A549 treated with GW870086 at 1 μM for 4 hours (cell line): ENCODE measurements around the gene NOTO. TPM values are rescaled to one million over a fixed set of nuclear protein-coding genes. Genes with fewer than 3 reads are reported as not detected.

ENCODE experiments used
- total RNA-seq: library from RNA; stranded (reverse); fragments of 200-300 nt; extraction: Qiagen RNA extraction; gene quantifications from 5 replicates; pipeline ENCODE4 v1.2.3, GENCODE V29; 2022; ENCODE audit warnings: low read depth

Gene NOTO, protein sequence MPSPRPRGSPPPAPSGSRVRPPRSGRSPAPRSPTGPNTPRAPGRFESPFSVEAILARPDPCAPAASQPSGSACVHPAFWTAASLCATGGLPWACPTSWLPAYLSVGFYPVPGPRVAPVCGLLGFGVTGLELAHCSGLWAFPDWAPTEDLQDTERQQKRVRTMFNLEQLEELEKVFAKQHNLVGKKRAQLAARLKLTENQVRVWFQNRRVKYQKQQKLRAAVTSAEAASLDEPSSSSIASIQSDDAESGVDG
- total RNA-seq: not detected in 5 replicates

DNA sequence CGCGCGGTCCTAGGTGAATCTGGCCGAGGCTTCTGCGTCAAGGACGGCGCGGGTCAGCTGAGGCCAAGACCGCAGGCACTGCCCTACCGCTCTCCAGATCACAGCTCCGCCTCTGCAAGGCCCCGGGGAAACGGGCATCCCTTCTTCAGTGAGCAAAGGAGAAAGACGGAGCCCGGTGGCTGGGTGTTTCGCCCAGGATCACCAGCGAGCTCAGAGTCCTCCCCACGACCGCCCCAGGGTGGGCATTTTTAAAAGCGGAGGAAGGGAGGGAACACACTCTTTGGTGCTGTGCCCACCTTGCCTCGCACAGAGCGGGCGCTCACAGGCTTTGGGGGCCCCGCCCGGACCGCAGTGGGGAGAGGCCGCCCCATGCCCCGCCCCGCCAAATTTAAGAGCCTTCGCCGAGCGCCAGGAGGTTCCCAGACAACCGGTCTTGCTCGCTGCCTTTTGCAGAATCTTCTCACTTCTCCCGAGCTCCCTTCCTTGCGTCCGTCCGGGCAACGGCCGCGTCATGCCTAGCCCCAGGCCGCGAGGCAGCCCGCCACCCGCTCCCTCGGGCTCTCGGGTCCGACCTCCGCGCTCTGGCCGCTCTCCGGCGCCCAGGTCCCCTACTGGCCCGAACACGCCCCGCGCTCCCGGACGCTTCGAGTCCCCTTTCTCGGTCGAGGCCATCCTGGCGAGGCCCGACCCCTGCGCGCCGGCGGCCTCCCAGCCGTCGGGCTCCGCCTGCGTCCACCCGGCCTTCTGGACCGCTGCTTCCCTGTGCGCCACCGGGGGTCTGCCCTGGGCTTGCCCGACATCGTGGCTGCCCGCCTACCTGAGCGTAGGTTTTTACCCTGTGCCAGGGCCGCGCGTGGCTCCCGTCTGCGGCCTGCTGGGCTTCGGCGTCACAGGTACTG is at the start of gene NOTO:
TSS of gene NOTO (plus strand) at position 419 of the 899 bp plus-strand sequence. CDS start at position 512, 93 bp downstream.

DNA sequence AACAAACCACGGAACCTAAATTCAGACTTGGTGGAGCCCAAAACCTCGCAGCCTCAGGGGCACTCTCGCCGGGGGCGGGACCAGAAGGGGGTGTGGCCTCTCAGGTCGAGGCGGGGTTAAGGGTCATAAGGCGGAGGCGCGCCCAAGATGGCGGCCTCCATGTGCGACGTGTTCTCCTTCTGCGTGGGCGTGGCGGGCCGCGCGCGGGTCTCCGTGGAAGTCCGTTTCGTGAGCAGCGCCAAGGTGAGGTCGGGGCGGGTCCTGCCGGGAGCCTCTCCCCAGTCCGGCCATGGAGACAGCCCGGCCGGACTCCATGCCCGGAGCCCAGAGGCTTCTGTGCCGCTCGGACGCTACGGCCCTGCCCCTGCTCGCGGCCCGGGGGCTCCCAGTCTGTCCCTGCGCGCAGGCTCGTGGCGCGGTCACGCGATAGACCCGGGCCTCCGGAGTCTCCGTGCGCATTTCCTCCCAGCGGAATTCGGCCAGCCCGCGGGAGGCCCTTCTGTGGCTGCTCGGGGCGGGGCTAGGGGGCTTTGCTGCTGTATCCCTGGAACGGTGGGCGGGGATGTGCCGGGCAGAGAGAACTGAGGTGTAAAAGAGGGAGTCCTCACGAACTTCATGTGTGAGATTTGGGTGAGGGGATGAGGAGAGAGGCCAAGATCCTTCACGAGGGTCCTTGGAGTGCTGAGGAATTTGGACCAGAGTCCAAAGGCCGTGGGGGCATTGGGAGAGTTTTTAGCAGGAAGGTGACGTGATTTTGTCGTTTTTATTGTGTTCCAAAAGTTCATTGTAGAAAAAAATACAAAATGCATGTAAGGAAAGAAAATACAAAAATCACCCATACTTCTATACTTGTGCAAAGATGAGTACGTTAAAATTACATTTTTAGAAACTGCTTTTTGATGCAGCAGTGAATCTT is 12.0 kb downstream of the NOTO start, which contains the start of gene SMYD5:
TSS of gene SMYD5 (plus strand) at position 126 of the 916 bp plus-strand sequence. CDS start at position 148, 22 bp downstream.

DNA sequence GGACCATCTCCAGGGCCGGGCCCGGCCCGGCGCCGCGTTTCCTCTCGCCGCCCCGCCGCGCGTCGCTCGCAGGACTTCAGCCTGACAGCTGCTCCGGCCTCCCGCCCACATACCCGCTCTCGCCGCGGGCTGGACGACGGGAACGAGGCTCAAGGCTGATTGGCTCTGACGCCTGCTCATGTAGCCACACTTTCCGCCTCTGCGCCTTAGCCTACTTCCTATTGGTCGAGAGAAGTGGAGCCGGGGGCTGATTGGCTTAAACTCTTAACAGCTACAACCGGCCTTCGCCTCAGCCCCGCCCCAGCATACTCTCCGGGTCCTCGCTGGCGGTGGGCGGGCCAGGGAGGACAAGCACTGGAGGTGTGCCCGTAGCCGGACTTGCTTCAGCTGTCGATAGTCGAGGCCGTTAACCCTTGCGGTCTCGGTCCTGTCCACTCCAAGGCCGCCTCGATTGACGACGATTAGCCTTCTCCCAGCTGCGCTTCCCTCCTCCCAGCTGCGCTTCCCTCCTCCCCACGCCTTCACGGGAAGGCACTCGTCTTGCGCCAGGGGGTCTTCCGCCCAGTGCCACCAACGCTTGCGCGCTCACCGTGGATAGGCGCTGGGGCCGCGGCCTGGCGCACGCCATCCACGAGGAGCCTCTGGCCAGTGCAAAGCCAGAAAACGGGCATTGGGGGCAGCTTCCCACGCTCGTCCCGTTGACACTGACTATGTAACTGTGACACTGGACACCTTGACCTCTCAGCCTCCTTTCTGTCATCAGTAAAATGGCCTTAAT is 31.0 kb downstream of the NOTO start, which contains the start of gene PRADC1:
TSS of gene PRADC1 (minus strand) at position 86 of the 778 bp plus-strand sequence. CDS start at position 7, 79 bp downstream.

DNA sequence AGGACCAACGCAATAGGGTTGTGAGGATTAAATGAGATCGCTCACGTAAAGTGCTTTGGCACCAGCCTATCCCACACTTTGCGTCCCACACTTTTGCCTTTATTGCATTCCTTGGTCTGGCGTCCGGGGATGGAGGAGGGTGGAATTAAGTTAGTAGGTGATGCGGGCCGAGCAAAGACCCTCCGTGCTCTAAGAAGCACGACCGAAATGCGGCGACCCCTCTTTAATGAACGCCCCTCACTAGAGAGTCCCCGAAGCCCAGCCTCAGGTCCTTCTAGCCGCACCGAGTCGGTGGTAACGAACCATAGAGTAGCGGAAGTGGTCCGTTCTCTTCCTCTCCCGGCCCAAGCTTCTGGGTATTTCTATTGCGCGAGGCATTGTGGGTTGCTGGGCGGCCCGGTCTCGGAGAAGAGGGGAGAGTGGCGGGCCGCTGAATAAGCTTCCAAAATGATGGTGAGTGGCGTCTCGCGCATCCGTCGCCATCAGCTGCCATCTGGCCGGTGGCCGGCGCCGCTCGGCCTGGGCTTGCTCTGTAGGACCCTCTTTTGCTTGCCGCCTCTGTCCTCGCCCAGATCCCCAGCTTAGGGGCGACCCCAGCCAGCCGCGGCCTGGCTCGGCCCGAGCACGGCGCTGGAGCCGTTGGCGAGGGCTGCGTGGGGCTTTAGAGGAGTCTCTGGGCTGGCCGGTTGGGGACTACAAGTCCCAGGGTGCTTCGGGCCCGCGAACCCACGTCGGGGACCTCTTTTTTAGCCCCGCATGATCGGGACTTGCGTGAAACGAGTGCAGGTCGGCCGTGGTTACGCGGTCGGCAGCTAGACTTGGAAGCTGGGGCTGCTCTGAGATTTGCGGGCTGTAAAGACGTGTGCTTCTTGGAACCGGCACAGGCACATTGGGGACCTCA is 31.8 kb downstream of the NOTO start, which contains the start of gene CCT7:
TSS of gene CCT7 (plus strand) at position 377 of the 901 bp plus-strand sequence. CDS start at position 448, 71 bp downstream.

Other genes with a start within 250 kb of the NOTO start
- 10.9 to 15.5 TPM (median 13.1 TPM) in 5 replicates for gene SFXN5, start 130.9 kb upstream of the NOTO start, total RNA-seq
- gene RAB11FIP5, start 89.6 kb upstream of the NOTO start, total RNA-seq: 32.5 to 35.9 TPM (median 34.1 TPM) in 5 replicates
- gene SMYD5, start 11.7 kb downstream of the NOTO start, total RNA-seq: 51.4 to 55.4 TPM (median 53.6 TPM) in 5 replicates
- gene PRADC1, start 30.7 kb downstream of the NOTO start, total RNA-seq: 18.0 to 25.6 TPM (median 23.6 TPM) in 5 replicates
- 544 to 868 TPM (median 595 TPM) in 5 replicates for gene CCT7, start 31.7 kb downstream of the NOTO start, total RNA-seq
- gene FBXO41, start 81.9 kb downstream of the NOTO start, total RNA-seq: 3.5 to 5.6 TPM (median 5.1 TPM) in 5 replicates
- 0.09 to 0.42 TPM (median 0.24 TPM) in 4 of 5 replicates, not detected in the other for gene EGR4, start 91.0 kb downstream of the NOTO start, total RNA-seq
- 7.8 to 10.3 TPM (median 8.0 TPM) in 5 replicates for gene ALMS1, start 183.3 kb downstream of the NOTO start, total RNA-seq